Endodermal cell (in vitro differentiated cells): Measurements from ENCODE around the gene CABP4. TPM values are rescaled to one million over a fixed set of nuclear protein-coding genes. Genes with fewer than 3 reads are reported as not detected.

Source experiments
- DNase-seq: peaks from one replicate; pipeline ENCODE4 v3.0.0-alpha.2; 2017
- H3K27ac ChIP-seq: 2 replicates; pipeline ENCODE4 v1.5.1; 2013; ENCODE audit warnings: mild to moderate bottlenecking, low read depth, low read length, moderate library complexity
- H3K27me3 ChIP-seq: 2 replicates; pipeline ENCODE4 v1.6.1; 2013; ENCODE audit warnings: mild to moderate bottlenecking, low read length, moderate library complexity; ENCODE audit not compliant: insufficient read depth, control insufficient read depth, poor library complexity, severe bottlenecking
- H3K36me3 ChIP-seq: 2 replicates; pipeline ENCODE4 v1.7.0; 2013; ENCODE audit warnings: mild to moderate bottlenecking, low read length, moderate library complexity; ENCODE audit not compliant: control insufficient read depth, insufficient read depth
- H3K4me1 ChIP-seq: one replicate; pipeline ENCODE4 v1.7.0; 2013; ENCODE audit warnings: low read length; ENCODE audit not compliant: control insufficient read depth, insufficient read depth
- H3K4me3 ChIP-seq: 2 replicates; pipeline ENCODE4 v1.5.1; 2013; ENCODE audit warnings: mild to moderate bottlenecking, low read length, moderate library complexity
- H3K9ac ChIP-seq: 2 replicates; pipeline ENCODE4 v1.6.1; 2013; ENCODE audit warnings: mild to moderate bottlenecking, low read length, moderate library complexity; ENCODE audit not compliant: poor library complexity, severe bottlenecking; ENCODE audit errors: extremely low read depth
- H3K9me3 ChIP-seq: 2 replicates; pipeline ENCODE4 v1.6.1; 2013; ENCODE audit warnings: mild to moderate bottlenecking, low read length, moderate library complexity; ENCODE audit not compliant: control insufficient read depth
- H3K27ac Mint-ChIP-seq: 2 replicates; pipeline ENCODE4 v1.8.0; 2020; ENCODE audit warnings: mixed read lengths
- H3K27me3 Mint-ChIP-seq: 2 replicates; pipeline ENCODE4 v1.8.0; 2021; ENCODE audit warnings: mild to moderate bottlenecking, mixed read lengths; ENCODE audit not compliant: insufficient read depth
- H3K36me3 Mint-ChIP-seq: 2 replicates; pipeline ENCODE4 v1.8.0; 2020; ENCODE audit warnings: low read depth, mixed read lengths
- H3K4me1 Mint-ChIP-seq: 2 replicates; pipeline ENCODE4 v1.8.0; 2020; ENCODE audit warnings: mixed read lengths
- H3K4me3 Mint-ChIP-seq: 2 replicates; pipeline ENCODE4 v1.8.0; 2020; ENCODE audit warnings: mild to moderate bottlenecking, moderate library complexity, mixed read lengths
- H3K9me3 Mint-ChIP-seq: 2 replicates; pipeline ENCODE4 v1.8.0; 2020; ENCODE audit warnings: mild to moderate bottlenecking, mixed read lengths
- CTCF ChIP-seq: fragments of 200-600 bp; sonication (generic); conservative IDR thresholded peaks from 2 replicates; pipeline ENCODE4 v1.5.0; 2021; ENCODE audit warnings: antibody characterized with exemption, mild to moderate bottlenecking
- WGBS, 2 experiments: methylation state at CpG; one replicate each; pipeline versions ENCODE4 v1.1.5 to v1.1.7; 2013; ENCODE audit warnings: missing lambda C conversion rate in 2 of 2, mixed read lengths in 1 of 2; ENCODE audit not compliant: insufficient coverage in 1 of 2, insufficient read length in 1 of 2; 5-methylcytosine and 5-hydroxymethylcytosine counted together
- total RNA-seq, 2 donors: library from RNA; stranded (reverse); fragmentation: NEBNext Ultra II Directional in 1 of 2; extraction: Animal tissue kit (Norgen Biotek cat#: 25700) in 1 of 2; gene quantifications; 2 replicates in 1 of 2; 3 replicates in 1 of 2; pipeline ENCODE4 v1.2.1, GENCODE V29; 2021

The CABP4 gene
- total RNA-seq, 2 donors from 2014 or later, result not detected

- H3K27me3 Mint-ChIP-seq, result peaks cover 23% of the 10 kb centered on the region
- no peaks in the 10 kb centered on the region for H3K9me3 Mint-ChIP-seq
- no peaks in the 10 kb centered on the region for H3K36me3 Mint-ChIP-seq
- peaks cover 13% of the 10 kb centered on the region for H3K27me3 ChIP-seq
- WGBS, 2 experiments, result 85 to 92% methylated on average over 5 to 12 of the region's 12 CpGs
- no peaks in the 10 kb centered on the region for H3K4me1 ChIP-seq
- no peaks in the 10 kb centered on the region for H3K36me3 ChIP-seq
- no peaks in the 10 kb centered on the region for H3K9me3 ChIP-seq
- H3K27ac Mint-ChIP-seq, result no peak overlapping the region
- TF ChIP-seq CTCF, result no peak
- no peak overlapping the region for H3K9ac ChIP-seq
- peaks cover 14% of the 10 kb centered on the region for H3K4me1 Mint-ChIP-seq
- H3K4me3 Mint-ChIP-seq, result no peak overlapping the region
- no peak for DNase-seq
- H3K4me3 ChIP-seq, result no peak overlapping the region
- no peak overlapping the region for H3K27ac ChIP-seq
These were observed 37.7 kb upstream of the CABP4 start for GRCh38 chr11:67417425-67417824.

DNA sequence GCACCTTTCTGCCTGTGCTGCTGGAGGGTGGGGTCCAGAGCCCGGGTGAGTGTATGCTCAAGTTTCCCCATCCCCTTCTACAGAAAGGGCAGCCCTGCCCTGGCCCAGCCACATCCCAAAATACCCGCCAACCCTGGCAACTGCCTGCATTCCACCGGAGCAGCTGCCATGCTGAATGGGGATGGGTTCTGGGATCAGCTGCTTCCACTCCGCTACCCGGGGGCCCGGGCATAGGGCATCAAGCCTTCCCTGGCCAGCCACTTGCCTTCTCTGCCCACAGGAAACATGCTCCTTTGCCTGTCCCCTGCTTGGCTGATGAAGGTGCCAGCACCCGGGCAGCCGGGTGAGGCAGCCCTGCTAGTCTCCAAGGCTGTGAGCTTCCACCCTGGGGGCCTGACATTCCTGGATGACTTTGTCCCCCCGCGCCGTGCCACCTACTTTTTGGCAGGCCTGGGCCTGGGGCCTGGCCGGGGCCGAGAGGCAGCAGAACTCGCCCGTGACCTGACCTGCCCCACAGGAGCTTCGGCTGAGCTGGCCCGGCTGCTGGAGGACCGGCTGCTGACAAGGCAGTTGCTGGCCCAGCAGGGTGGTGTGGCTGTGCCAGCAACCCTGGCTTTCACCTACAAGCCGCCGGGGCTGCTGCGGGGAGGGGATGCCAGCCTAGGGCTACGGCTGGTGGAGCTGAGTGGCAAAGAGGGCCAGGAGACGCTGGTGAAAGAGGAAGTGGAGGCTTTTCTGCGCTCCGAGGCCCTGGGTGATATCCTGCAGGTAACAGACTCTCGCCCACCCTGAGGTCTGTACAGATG lies 36.5 kb upstream of the CABP4 start:
- Histone ChIP-seq H3K4me1 (no peaks in the 10 kb centered on the region), H3K4me3 (no peak overlapping the region), H3K9ac (no peak overlapping the region), H3K36me3 (no peaks in the 10 kb centered on the region), H3K9me3 (no peaks in the 10 kb centered on the region), H3K27me3 (peaks cover 13% of the 10 kb centered on the region), H3K27ac (no peak overlapping the region)
- no peak for DNase-seq
- WGBS, 2 experiments, result 92 to 95% methylated on average over 19 to 26 of the region's 26 CpGs
- peaks cover 10% of the 10 kb centered on the region for H3K4me1 Mint-ChIP-seq
- TF ChIP-seq CTCF, result no peak
- no peak overlapping the region for H3K4me3 Mint-ChIP-seq
- H3K27me3 Mint-ChIP-seq, result peaks cover 11% of the 10 kb centered on the region
- no peak overlapping the region for H3K27ac Mint-ChIP-seq
- no peaks in the 10 kb centered on the region for H3K36me3 Mint-ChIP-seq
- H3K9me3 Mint-ChIP-seq, result no peaks in the 10 kb centered on the region

DNA sequence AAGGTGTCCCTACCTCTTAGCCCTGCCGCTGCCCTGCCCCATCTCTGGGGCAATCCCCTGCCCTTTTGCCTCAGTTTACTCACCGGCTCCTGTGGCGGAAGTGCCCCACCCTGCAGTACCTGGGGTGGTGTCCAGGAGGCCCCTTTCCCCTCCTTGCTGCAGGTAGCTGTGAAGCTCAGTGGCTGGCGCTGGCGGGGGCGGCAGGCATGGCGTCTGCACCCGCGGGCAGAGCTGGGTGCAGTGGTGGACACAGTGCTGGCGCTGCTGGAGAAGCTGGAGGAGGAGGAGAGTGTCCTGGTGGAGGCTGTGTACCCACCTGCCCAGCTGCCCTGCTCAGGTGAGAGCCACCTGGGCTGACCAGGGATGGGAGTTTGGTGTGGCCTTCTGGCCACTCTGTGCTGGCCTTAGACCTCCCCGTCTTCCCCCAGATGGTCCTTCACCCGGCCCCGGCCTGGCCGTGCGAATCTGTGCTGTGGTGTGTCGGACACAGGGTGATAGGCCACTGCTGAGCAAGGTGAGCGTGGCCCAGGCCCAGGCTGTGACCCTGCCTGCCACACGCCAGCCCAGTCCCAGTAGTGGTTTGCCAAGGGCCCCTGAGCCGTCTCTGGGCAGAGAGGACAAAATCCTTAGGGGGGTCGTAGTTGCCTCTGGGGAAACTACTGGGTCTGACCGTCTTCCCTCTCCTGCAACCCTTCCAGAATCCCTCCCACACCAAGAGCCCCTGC lies 35.7 kb upstream of the CABP4 start:
- Mint-ChIP-seq H3K27ac (no peak overlapping the region), H3K27me3 (peaks cover 10% of the 10 kb centered on the region), H3K36me3 (no peaks in the 10 kb centered on the region), H3K4me1 (peaks cover 10% of the 10 kb centered on the region), H3K4me3 (no peak overlapping the region), H3K9me3 (no peaks in the 10 kb centered on the region)
- H3K9ac ChIP-seq, result no peak overlapping the region
- 92 to 98% methylated on average over 13 to 21 of the region's 21 CpGs for WGBS, 2 experiments
- no peak for DNase-seq
- no peaks in the 10 kb centered on the region for H3K36me3 ChIP-seq
- TF ChIP-seq CTCF, result no peak
- no peaks in the 10 kb centered on the region for H3K4me1 ChIP-seq
- H3K9me3 ChIP-seq, result no peaks in the 10 kb centered on the region
- peaks cover 13% of the 10 kb centered on the region for H3K27me3 ChIP-seq
- H3K27ac ChIP-seq, result no peak overlapping the region
- no peak overlapping the region for H3K4me3 ChIP-seq
